HG02970 (cell line): ENCODE data around the gene APPBP2.
A peak's percentile ranks its signal among the peaks of the same experiment; 100 is the strongest.
"Not testable (repeated sequence)": the region's sequence is repeated elsewhere in the genome, so short reads cannot be mapped to it uniquely, and the experiment has no call there.

ENCODE experiments used
- ATAC-seq: cut with Tn5 transposase; IDR thresholded peaks from one replicate; pipeline ENCODE4 v1.9.1; 2021; ENCODE audit warnings: mild to moderate bottlenecking, moderate library complexity, moderate number of reproducible peaks; ENCODE audit not compliant: unreplicated experiment, low FRiP score

Gene APPBP2

GRCh38 chr17:60442271-60443173 lies 83.5 kb downstream of the APPBP2 start:
- ATAC-seq = no peak

- ATAC-seq = no peak
Measured at GRCh38 chr17:60439501-60439900, 86.5 kb downstream of the APPBP2 start.

- ATAC-seq = no peak
Measured at GRCh38 chr17:60436676-60437075, 89.4 kb downstream of the APPBP2 start.

GRCh38 chr17:60435244-60436167 lies 90.5 kb downstream of the APPBP2 start:
- no peak for ATAC-seq

- ATAC-seq = not testable (repeated sequence)
Measured at GRCh38 chr17:60433021-60433997, 92.7 kb downstream of the APPBP2 start.

- not testable (repeated sequence) for ATAC-seq
Measured at GRCh38 chr17:60430561-60430960, 95.5 kb downstream of the APPBP2 start.

- ATAC-seq = not testable (repeated sequence)
Measured at GRCh38 chr17:60428491-60428890, 97.6 kb downstream of the APPBP2 start.

GRCh38 chr17:60426596-60426995 lies 99.4 kb downstream of the APPBP2 start:
- ATAC-seq = no peak

GRCh38 chr17:60425626-60426025 lies 100.4 kb downstream of the APPBP2 start:
- no peak for ATAC-seq

- no peak for ATAC-seq
Measured at GRCh38 chr17:60423865-60424264, 102.2 kb downstream of the APPBP2 start.

- no peak for ATAC-seq
Measured at GRCh38 chr17:60422162-60422665, 103.8 kb downstream of the APPBP2 start, which contains the start of gene CHCT1. Gene CHCT1, plus strand, starts transcription at chr17:60422489. Its CDS starts 104 bp downstream, at chr17:60422593.

- peak; percentile 87 for ATAC-seq
Measured at GRCh38 chr17:60421273-60422161, 104.5 kb downstream of the APPBP2 start.

- ATAC-seq = not testable (repeated sequence)
Measured at GRCh38 chr17:60419875-60420274, 106.2 kb downstream of the APPBP2 start.

GRCh38 chr17:60419003-60419402 lies 107.0 kb downstream of the APPBP2 start:
- ATAC-seq = not testable (repeated sequence)

GRCh38 chr17:60416368-60416925 lies 109.6 kb downstream of the APPBP2 start:
- no peak for ATAC-seq

- no peak for ATAC-seq
Measured at GRCh38 chr17:60415146-60415545, 110.9 kb downstream of the APPBP2 start.

GRCh38 chr17:60412701-60413100 lies 113.3 kb downstream of the APPBP2 start:
- ATAC-seq = no peak

- ATAC-seq = no peak
Measured at GRCh38 chr17:60410001-60410400, 116.0 kb downstream of the APPBP2 start.
